Ovary (tissue), 9 donors: ENCODE measurements around the gene ERP27. TPM values are rescaled to one million over a fixed set of nuclear protein-coding genes. Genes with fewer than 3 reads are reported as not detected.

Experiments
- DNase-seq, 5 donors: peaks; one replicate each; pipeline ENCODE4 v3.0.0-alpha.2; 2019 to 2020
- H3K27ac ChIP-seq, 2 donors: fragments of 200-600 bp; one replicate each; pipeline versions ENCODE4 v1.5.1 to v1.8.0; 2019 to 2022
- H3K27me3 ChIP-seq: fragments of 200-600 bp; one replicate; pipeline ENCODE4 v1.8.0; 2022
- H3K36me3 ChIP-seq: fragments of 200-600 bp; sonication (generic); one replicate; pipeline ENCODE4 v1.5.1; 2019
- H3K4me1 ChIP-seq: one replicate; pipeline ENCODE4 v1.8.1; 2013; ENCODE audit warnings: mild to moderate bottlenecking, moderate library complexity; ENCODE audit not compliant: insufficient read depth
- H3K4me3 ChIP-seq: fragments of 200-600 bp; sonication (generic); one replicate; pipeline ENCODE4 v1.5.1; 2017
- H3K9me3 ChIP-seq, 2 donors: fragments of 200-600 bp in 1 of 2; sonication (generic) in 1 of 2; one replicate each; pipeline versions ENCODE4 v1.5.1 to v1.8.1; 2013 to 2019; ENCODE audit warnings: mild to moderate bottlenecking in 1 of 2, moderate library complexity in 1 of 2
- CTCF ChIP-seq, 3 donors: fragments of 450-650 bp in 2 of 3; fragments of 200-600 bp in 1 of 3; IDR thresholded peaks; one replicate each; pipeline versions ENCODE4 v1.5.1 to v1.8.0; 2016 to 2022; ENCODE audit warnings: antibody characterized with exemption in 3 of 3, mild to moderate bottlenecking in 1 of 3
- EP300 ChIP-seq: sonication (generic); formaldehyde crosslinking; IDR thresholded peaks from one replicate; pipeline ENCODE4 v1.6.1; 2017; ENCODE audit warnings: antibody characterized with exemption
- POLR2A ChIP-seq: fragments of 450-650 bp; IDR thresholded peaks from one replicate; pipeline ENCODE4 v1.6.1; 2017; ENCODE audit warnings: antibody characterized with exemption, mild to moderate bottlenecking, moderate library complexity
- WGBS, 3 donors: extraction: QIAGEN DNeasy Blood & Tissue Kit in 1 of 3; methylation state at CpG; one replicate each; pipeline versions ENCODE4 v1.1.5 to v1.1.7; 2013 to 2017; 5-methylcytosine and 5-hydroxymethylcytosine counted together
- intact Hi-C, 4 donors: fragments of 100-400 bp; cut with DNase I; formaldehyde crosslinking; loops; one replicate each; pipeline versions ENCODE4 v1.11.0 to v1.15.1; 2022 to 2023
- polyA plus RNA-seq, 2 donors: library from polyadenylated mRNA; stranded (reverse); fragments of 200-250 nt in 1 of 2; fragments of 350-450 nt in 1 of 2; fragmentation: Illumina TruSeq in 1 of 2; extraction: RNeasy Lipid Tissue Mini Kit (QIAGEN cat#74804) in 1 of 2; gene quantifications; one replicate each; pipeline ENCODE4 v1.2.3, GENCODE V29; 2013 to 2014
- total RNA-seq, 7 donors: library from RNA; depleted of rRNA in 2 of 7; stranded (reverse); fragments of >200 nt in 2 of 7; fragmentation: NEBNext Ultra II Directional in 3 of 7; extraction: Animal tissue kit (Norgen Biotek cat#: 25700) in 3 of 7; gene quantifications; one replicate each; pipeline versions ENCODE4 v1.1.0 to v1.2.4, GENCODE V29; 2016 to 2023
- donor health status: DM: no; HTN: no; CAD: no; lungs with moderate emphysema.
- donor health status: DM: no; HTN: no; CAD: no.
- donor health status: Bipolar disorder and iron deficiency.
- donor health status: DM: yes; HTN: yes; CAD: no.
- donor health status: DM: no; HTN: no; CAD: no.
- donor health status: DM: yes; HTN: yes; CAD: no.

The ERP27 gene
- total and polyA plus RNA-seq, 9 donors = 0.35 to 83.8 (median 1.9) TPM; not detected in 1

GRCh38 chr12:14931359-14931758, 7.0 kb downstream of the ERP27 start:
- intact Hi-C loops = loop anchor here in 1 of 4 donors (10.0 kb wide), 1 partner anchor 53 kb away; no protein-coding TSS in a partner anchor
- no peak for TF ChIP-seq POLR2A
- TF ChIP-seq EP300 = no peak
- no peaks in the 10 kb centered on the region for H3K27me3 ChIP-seq
- H3K4me3 ChIP-seq = no peak overlapping the region
- no peak overlapping the region for H3K27ac ChIP-seq
- H3K4me1 ChIP-seq = peaks cover 2% of the 10 kb centered on the region
- DNase-seq = no peak
- H3K36me3 ChIP-seq = no peaks in the 10 kb centered on the region
- WGBS, 3 donors = 80 to 89% (median 86%) methylated on average over 4 of the region's 4 CpGs
- H3K9me3 ChIP-seq = no peaks in the 10 kb centered on the region

GRCh38 chr12:14930299-14930698, 8.0 kb downstream of the ERP27 start:
- intact Hi-C loops = loop anchor here in 1 of 4 donors (10.0 kb wide), 1 partner anchor 55 kb away; no protein-coding TSS in a partner anchor
- H3K27ac ChIP-seq = no peak overlapping the region
- no peaks in the 10 kb centered on the region for H3K27me3 ChIP-seq
- H3K4me1 ChIP-seq = peaks cover 2% of the 10 kb centered on the region
- H3K9me3 ChIP-seq = no peaks in the 10 kb centered on the region
- DNase-seq = no peak
- TF ChIP-seq EP300 (no peak), CTCF (IDR thresholded peaks at IDR 0.05) (no peak), POLR2A (no peak)
- no peaks in the 10 kb centered on the region for H3K36me3 ChIP-seq
- no peak overlapping the region for H3K4me3 ChIP-seq

GRCh38 chr12:14928931-14929330, 9.4 kb downstream of the ERP27 start:
- intact Hi-C loops = no loop called here
- Histone ChIP-seq H3K36me3 (no peaks in the 10 kb centered on the region), H3K4me3 (no peak overlapping the region), H3K9me3 (no peaks in the 10 kb centered on the region), H3K4me1 (peaks cover 2% of the 10 kb centered on the region), H3K27ac (no peak overlapping the region), H3K27me3 (no peaks in the 10 kb centered on the region)
- 3 to 8% (median 8%) methylated on average over 4 of the region's 4 CpGs for WGBS, 3 donors
- TF ChIP-seq CTCF (IDR thresholded peaks at IDR 0.05) (no peak), EP300 (no peak), POLR2A (no peak)
- no peak for DNase-seq

GRCh38 chr12:14927267-14927666, 11.1 kb downstream of the ERP27 start:
- 91 to 98% (median 94%) methylated on average over 3 of the region's 3 CpGs for WGBS, 3 donors
- H3K27me3 ChIP-seq = no peaks in the 10 kb centered on the region
- no peaks in the 10 kb centered on the region for H3K9me3 ChIP-seq
- intact Hi-C loops = no loop called here
- no peak for TF ChIP-seq POLR2A
- TF ChIP-seq CTCF (IDR thresholded peaks at IDR 0.05) = no peak
- TF ChIP-seq EP300 = no peak
- H3K4me3 ChIP-seq = no peak overlapping the region
- peaks cover 2% of the 10 kb centered on the region for H3K4me1 ChIP-seq
- DNase-seq = no peak
- no peaks in the 10 kb centered on the region for H3K36me3 ChIP-seq
- no peak overlapping the region for H3K27ac ChIP-seq

- Histone ChIP-seq H3K4me1 (peaks cover 2% of the 10 kb centered on the region), H3K9me3 (no peaks in the 10 kb centered on the region), H3K4me3 (no peak overlapping the region), H3K27ac (no peak overlapping the region), H3K27me3 (no peaks in the 10 kb centered on the region), H3K36me3 (no peaks in the 10 kb centered on the region)
- WGBS, 3 donors = 86 to 94% (median 87%) methylated on average over 3 of the region's 3 CpGs
- no peak for DNase-seq
- intact Hi-C loops = no loop called here
- TF ChIP-seq POLR2A = no peak
- no peak for TF ChIP-seq EP300
- no peak for TF ChIP-seq CTCF (IDR thresholded peaks at IDR 0.05)
Measured at GRCh38 chr12:14924541-14924940, 13.8 kb downstream of the ERP27 start.
